HG03354 (cell line): ENCODE results near the gene SH3RF1.
"Not testable (repeated sequence)": the region's sequence is repeated elsewhere in the genome, so short reads cannot be mapped to it uniquely, and the experiment has no call there.

Experiments used
- ATAC-seq: cut with Tn5 transposase; IDR thresholded peaks from one replicate; pipeline ENCODE4 v1.9.1; 2021; ENCODE audit warnings: mild to moderate bottlenecking; ENCODE audit not compliant: unreplicated experiment, poor library complexity, severe bottlenecking

Gene SH3RF1

DNA sequence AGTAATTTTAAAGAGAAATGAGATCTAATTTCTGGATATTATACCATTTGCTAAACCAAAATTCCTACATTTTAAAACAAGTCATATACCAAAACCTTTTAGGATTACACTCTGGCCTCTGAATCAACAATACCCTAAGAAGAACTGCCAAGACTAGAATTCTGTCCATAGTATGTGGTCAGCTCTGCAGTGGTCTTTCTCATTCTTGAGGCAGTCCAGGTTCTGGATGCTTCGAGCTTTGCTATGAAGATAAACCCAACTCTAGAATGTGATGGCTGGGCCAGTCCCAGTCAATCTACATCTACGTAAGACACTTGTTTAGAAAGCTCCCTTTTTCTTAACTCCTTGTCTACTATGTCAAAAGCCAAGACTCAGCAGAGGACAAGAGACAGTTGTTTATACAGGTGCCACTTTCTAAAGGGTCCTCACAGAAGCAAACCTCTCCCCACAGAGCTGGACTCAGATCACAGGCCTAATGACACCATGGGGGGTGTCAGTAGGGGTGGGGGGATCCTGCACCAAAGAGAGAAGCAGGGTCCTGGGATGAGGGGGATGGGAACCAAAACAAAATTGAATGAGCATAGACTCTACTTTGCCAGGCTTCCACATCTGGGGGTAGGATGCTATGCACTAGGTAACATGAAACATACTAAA lies 63.2 kb downstream of the SH3RF1 start:
- no peak for ATAC-seq

- no peak for ATAC-seq
Measured at GRCh38 chr4:169205744-169206080, 65.0 kb downstream of the SH3RF1 start.

DNA sequence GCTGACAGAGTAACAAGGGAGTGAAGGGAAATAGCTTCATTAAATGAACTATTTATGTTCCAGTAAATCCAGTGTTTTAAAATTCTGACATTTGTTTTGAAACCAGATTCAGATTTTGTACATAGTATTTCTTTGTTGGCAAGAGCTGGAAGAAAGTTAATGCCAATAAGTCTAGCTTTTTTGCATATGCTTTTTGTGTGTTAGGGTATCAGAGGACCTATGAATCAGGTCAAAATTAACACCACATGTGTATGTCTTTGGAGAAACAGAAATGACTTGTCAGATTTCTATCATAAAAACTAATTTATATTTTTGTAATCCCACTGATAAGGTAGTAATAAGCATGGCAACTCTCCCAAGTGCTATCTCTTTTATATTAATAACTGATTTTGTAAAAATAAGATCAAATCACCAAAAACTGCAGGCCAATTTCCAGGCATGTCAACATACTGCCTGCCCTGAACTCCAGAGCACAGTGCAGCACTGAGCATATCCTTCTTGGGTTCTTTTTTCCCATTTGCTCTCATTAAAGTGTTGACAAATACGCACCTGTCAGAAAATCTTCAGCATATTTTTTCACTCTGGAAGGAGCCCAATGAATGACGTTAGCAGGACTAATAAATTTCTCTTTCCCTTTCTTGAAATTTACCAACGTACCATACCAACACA lies 65.5 kb downstream of the SH3RF1 start:
- no peak for ATAC-seq

DNA sequence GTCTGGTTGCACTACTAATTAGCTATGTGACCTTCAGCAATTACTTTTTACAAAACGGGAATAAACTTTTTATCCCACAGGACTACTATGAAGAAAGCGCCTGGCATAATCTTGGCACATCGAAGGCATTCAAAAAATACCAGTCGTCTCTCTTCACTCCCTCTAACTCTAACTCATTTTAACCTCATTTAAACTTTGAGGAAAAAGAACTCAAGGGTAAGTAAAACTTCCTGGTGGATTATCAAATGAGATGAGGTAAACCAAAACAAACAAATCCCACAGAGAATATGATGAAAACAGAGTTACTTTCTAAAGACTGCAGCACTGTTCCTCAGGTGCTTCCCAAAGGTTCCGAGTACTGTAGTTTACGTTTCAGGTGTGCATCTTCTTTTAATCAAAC lies 66.9 kb downstream of the SH3RF1 start:
- no peak for ATAC-seq

DNA sequence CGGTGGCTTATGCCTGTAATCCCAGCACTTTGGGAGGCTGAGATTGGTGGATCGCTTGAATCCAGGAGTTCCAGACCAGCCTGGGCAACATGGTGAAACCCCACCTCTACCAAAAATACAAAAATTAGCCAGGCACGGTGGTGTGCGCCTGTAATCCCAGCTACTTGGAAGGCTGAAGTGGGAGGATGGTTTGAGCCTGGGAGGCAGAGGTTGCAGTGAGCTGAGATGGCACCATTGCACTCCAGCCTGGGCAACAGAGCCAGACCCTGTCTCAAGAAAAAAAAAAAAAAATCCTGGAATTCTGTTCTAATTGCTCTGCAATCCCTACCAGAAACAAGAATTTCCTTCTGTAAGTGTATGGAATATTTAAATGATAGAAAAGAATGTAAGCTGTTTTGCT lies 67.5 kb downstream of the SH3RF1 start:
- not testable (repeated sequence) for ATAC-seq

DNA sequence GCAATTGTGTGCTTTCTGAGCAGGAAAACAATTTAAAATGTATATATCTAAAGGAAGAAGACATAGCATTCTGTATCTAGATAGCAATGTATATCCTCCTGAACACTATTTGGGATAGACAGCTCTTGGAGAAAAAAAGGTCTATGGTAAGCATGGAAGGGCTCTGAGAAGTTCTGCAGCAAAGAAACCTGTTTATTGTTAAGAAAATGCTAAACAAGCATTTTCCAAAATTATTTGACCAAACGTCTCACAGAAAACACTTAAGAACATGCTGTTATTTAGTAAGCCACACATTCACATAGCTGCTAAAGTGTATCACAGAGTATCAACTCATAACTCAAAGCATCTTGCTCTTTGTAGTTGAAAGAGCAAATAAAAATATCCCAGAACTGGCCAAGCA lies 67.9 kb downstream of the SH3RF1 start:
- ATAC-seq = no peak

DNA sequence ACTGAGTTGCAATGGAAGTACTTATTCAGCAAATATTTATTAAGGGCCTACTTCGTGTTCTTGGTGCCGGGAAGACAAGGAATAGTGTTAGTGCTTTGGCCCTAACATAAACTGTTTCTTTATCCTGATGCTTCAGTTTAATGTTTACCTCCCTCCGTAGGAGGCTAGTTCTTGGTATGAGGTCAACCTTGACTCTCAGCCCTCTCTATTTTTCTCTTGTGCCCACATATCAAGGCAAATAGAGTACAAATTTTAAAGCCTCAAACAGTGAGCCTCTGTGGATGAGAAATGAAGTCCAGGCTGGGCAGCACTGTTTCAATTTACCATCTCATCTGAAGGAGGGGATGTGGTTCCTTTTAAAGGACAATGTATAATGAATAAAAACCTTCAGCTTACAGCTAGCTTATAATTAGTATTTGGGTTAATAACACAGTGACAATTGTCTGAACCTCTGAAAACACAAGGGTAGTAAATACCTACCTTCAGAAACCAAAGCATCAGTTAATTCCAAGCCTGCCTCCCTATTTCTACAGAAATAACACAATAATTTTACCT lies 68.5 kb downstream of the SH3RF1 start:
- peak; percentile 63 for ATAC-seq

- ATAC-seq = peak; percentile 51
Measured at GRCh38 chr4:169201222-169202144, 69.3 kb downstream of the SH3RF1 start.

- ATAC-seq = no peak
Measured at GRCh38 chr4:169200361-169201030, 70.3 kb downstream of the SH3RF1 start.

DNA sequence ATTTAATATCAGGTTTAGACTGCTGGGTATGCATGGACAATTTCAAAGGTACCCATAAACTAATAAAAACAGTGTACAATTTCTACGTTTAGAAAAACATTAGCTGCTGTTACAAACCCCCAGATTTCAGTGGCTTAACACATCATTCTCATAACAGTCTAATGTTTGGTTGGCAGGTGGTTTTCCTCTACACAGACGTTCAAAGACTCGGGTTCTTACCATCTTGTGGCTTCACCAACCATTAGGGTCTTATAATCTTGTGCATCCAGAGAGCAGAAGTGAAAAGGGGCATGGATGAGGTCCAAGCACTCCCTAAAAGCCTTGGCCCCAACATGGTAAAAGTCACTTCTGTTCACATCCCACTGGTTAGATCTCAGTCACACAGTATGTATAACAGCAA lies 71.6 kb downstream of the SH3RF1 start:
- no peak for ATAC-seq

- no peak for ATAC-seq
Measured at GRCh38 chr4:169198167-169198566, 72.6 kb downstream of the SH3RF1 start.

GRCh38 chr4:169197206-169197605 lies 73.5 kb downstream of the SH3RF1 start:
- not testable (repeated sequence) for ATAC-seq

GRCh38 chr4:169195032-169195431 lies 75.7 kb downstream of the SH3RF1 start:
- no peak for ATAC-seq

DNA sequence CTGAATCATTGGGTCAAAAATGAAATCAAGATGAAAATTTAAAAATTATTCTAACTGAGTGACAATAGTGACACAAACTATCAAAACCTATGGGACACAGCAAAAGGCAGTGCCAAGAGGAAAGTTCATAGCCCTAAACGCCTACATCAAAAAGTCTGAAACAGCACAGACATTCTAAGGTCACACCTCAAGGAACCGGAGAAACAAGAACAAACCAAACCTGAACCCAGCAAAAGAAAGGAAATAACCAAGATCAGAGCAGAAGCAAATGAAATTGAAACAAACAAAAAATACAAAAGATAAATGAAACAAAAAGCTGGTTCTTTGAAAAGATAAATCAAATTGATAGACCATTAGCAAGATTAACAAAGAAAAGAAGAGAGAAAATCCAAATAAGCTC lies 80.8 kb downstream of the SH3RF1 start:
- ATAC-seq = not testable (repeated sequence)

GRCh38 chr4:169189372-169189771 lies 81.4 kb downstream of the SH3RF1 start:
- peak; percentile 87 for ATAC-seq

- no peak for ATAC-seq
Measured at GRCh38 chr4:169188204-169188603, 82.6 kb downstream of the SH3RF1 start.

DNA sequence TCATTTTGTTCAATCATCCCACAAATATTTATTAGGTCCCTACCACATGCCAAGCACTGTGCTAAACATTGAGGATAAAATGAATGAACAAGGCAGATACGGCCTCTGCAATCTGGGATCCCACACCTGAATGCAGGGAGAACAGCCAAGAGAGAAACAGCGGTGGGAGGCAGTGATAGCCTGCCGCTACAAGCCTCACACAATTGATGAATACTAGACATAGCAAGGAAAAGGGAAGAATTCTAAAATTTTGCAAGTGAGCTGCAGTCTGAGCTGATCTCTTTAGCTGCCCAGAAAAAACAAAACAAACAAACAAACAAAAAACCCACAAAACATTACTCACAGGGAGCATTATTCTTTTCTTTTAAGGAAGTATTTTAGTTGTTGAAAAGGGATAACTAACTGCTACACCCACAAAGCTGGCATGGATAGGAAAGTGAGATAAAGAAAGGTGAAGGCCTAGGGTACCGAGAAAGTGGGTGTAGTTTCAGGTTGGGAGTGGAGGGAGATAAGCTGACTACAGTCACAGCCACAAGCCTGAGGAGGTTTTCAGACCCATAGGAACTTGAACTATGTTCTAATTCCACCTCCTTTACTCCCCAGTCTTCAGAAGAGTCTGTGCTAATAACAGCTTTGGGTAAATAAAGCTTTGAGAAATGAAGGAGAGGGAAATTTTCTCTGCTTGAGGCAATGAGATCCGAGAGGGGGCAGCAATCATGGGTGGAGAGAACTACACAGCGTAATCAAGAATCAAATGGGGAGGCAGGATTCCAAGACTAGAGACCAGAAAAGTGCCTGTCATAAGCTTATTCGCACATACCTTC lies 85.4 kb downstream of the SH3RF1 start:
- ATAC-seq = no peak

DNA sequence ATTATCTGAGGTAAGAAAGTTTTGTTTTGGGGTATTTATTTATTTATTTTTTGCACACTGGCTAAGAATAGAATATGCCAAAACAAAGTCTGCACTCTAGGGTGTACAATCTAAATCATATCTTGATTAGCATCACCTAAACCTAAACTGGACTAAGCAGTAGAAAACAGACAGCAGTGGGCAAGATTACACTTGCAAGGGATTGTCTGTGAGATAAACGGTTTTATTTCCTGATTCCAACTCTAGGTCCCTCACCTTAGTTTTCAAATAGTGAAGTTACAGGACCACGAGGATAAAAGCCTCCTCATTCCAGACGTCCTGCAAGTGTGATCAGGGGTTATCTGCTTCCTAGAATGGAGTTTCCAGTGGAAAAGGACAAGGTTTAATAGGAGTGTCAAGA lies 86.1 kb downstream of the SH3RF1 start:
- no peak for ATAC-seq

DNA sequence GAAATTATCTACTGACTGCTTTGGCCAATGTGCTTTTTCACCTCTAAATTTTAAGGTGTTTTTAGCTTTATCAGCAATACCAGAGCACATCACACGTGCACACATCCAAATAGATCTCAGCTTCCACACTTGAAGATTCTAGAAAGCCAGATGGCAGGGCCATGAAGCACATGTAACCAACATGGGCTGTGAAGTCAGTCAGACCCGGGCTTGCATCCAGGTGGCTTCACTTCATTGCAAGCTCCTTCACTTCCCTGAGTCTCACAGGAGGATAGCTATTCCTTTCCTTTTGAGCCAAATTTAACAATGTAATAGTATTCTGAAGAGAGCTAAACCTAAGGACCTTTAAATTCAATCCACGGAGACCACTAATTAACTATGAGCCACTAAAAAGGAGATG lies 86.5 kb downstream of the SH3RF1 start:
- ATAC-seq = no peak
